WTC11 (cell line): ENCODE results near the gene HES2.

Experiments used
- CBFB ChIP-seq: sonication (generic); formaldehyde crosslinking; IDR thresholded peaks from 2 replicates; pipeline ENCODE4 v1.8.1; 2022; ENCODE audit warnings: mild to moderate bottlenecking, low read depth, missing genetic modification reagents
- ZNF396 ChIP-seq: fragments of 250-450 bp; sonication (Bioruptor Pico); IDR thresholded peaks from 2 replicates; pipeline ENCODE4 v1.8.0; 2021; ENCODE audit warnings: mild to moderate bottlenecking, moderate library complexity, borderline replicate concordance
- TF ChIP-seq, protein P1 (sequence below): sonication (generic); formaldehyde crosslinking; IDR thresholded peaks from 2 replicates; pipeline ENCODE4 v1.8.0; 2023; ENCODE audit warnings: missing genetic modification reagents, mild to moderate bottlenecking, borderline replicate concordance
- TF ChIP-seq, protein P2 (sequence below): fragments of 250-450 bp; sonication (Bioruptor Pico); conservative IDR thresholded peaks from 2 replicates; pipeline ENCODE4 v1.9.0; 2021; ENCODE audit warnings: mild to moderate bottlenecking

DNA sequence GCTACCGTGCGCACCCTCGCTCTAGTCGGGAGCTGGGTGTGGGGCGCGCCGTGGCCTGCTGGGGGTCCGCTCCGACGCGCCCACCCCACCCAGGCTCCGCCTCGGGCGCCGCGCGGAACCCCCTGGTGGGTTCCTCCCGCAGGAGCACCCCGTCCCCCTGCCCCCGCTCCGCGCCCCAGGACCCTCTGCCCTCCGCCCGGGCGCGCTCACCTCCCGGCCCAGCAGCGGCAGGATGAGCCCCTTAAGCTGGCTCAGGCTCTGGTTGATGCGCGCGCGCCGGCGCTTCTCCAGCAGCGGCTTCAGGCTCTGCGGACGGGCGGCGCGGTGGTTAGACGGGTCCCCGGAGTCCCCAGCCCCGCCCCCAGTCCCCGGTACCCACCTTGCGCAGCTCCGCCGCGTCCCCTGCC, 319 bp downstream of the HES2 start:
- TF ChIP-seq CBFB (CRISPR knock-in tag) (no peak), ZNF396 (CRISPR knock-in tag) (no peak)
- TF ChIP-seq, protein P1, sequence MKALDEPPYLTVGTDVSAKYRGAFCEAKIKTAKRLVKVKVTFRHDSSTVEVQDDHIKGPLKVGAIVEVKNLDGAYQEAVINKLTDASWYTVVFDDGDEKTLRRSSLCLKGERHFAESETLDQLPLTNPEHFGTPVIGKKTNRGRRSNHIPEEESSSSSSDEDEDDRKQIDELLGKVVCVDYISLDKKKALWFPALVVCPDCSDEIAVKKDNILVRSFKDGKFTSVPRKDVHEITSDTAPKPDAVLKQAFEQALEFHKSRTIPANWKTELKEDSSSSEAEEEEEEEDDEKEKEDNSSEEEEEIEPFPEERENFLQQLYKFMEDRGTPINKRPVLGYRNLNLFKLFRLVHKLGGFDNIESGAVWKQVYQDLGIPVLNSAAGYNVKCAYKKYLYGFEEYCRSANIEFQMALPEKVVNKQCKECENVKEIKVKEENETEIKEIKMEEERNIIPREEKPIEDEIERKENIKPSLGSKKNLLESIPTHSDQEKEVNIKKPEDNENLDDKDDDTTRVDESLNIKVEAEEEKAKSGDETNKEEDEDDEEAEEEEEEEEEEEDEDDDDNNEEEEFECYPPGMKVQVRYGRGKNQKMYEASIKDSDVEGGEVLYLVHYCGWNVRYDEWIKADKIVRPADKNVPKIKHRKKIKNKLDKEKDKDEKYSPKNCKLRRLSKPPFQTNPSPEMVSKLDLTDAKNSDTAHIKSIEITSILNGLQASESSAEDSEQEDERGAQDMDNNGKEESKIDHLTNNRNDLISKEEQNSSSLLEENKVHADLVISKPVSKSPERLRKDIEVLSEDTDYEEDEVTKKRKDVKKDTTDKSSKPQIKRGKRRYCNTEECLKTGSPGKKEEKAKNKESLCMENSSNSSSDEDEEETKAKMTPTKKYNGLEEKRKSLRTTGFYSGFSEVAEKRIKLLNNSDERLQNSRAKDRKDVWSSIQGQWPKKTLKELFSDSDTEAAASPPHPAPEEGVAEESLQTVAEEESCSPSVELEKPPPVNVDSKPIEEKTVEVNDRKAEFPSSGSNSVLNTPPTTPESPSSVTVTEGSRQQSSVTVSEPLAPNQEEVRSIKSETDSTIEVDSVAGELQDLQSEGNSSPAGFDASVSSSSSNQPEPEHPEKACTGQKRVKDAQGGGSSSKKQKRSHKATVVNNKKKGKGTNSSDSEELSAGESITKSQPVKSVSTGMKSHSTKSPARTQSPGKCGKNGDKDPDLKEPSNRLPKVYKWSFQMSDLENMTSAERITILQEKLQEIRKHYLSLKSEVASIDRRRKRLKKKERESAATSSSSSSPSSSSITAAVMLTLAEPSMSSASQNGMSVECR (CRISPR knock-in tag): no peak
- TF ChIP-seq, protein P2, sequence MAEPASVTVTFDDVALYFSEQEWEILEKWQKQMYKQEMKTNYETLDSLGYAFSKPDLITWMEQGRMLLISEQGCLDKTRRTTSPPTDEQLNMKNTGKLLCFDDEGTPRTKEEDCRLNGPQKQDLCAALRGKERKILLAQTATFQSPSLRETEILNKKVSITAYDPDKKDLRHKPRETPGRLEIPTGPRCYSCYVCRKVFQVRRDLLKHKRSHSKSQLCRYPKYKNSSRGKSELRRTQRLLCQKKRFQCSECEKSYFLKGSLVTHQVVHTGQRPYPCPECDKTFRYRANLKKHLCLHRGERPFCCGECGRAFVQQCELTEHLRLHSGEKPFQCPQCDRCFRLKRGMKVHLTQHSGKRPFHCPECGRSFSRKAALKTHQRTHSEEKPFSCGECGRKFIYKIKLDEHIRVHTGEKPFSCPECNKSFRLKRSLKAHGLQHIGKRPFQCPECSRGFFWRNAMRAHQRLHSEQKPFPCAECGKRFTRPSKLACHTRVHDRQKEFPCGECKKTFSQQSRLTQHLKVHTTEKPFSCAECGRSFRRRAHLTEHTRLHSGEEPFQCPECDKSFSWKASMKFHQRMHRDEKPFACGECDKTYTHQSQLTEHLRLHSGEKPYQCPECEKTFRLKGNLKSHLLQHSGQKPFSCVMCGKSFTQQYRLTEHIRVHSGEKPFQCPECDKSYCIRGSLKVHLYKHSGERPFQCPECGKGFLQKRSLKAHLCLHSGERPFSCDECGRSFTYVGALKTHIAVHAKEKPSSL (CRISPR knock-in tag): no peak
